Mammary microvascular endothelial cell (primary cell): Measurements from ENCODE around the gene TGIF2LY. TPM values are rescaled to one million over a fixed set of nuclear protein-coding genes. Genes with fewer than 3 reads are reported as not detected.

ENCODE experiments used
- total RNA-seq: library from RNA; depleted of rRNA; stranded (reverse); fragments of >200 nt; gene quantifications from 2 replicates; pipeline ENCODE4 v1.2.3, GENCODE V29; 2015

TGIF2LY gene
- not detected in 2 replicates for total RNA-seq

GRCh38 chrY:3578767-3579166 is at the start of gene TGIF2LY:
TGIF2LY (plus strand) TSS chrY:3579067; CDS start chrY:3579245, 178 bp downstream.

